ENCODE measurements around the gene SLC9A5. TPM values are rescaled to one million over a fixed set of nuclear protein-coding genes. Genes with fewer than 3 reads are reported as not detected.
A peak's percentile ranks its signal among the peaks of the same experiment; 100 is the strongest.

The SLC9A5 gene
- total RNA-seq, 1 experiment from 2014 or later = 5.6 TPM

GRCh38 chr16:67226804-67227566 lies 21.8 kb upstream of the SLC9A5 start, which contains the start of gene TMEM208:
Gene TMEM208 (plus strand): TSS chr16:67227130. CDS start chr16:67227219, 89 bp downstream.
- Histone ChIP-seq H3K9me2 (ENCODE audit: insufficient read depth) (no peaks in the 10 kb centered on the region), H3K27me3 (ENCODE audit: insufficient read depth, low read length) (no peaks in the 10 kb centered on the region)

More at GRCh38 chr16:67226804-67227566, 21.8 kb upstream of the SLC9A5 start, which contains the start of gene TMEM208:
- Histone ChIP-seq H3K4me2 (ENCODE audit: low read length) (peak within 1 kb of the TSS; percentile 88), H3K27ac (ENCODE audit: low read depth, low read length) (peak within 1 kb of the TSS; percentile 48), H3K79me2 (ENCODE audit: insufficient read depth, low read length) (peaks cover 18% of the 10 kb centered on the region), H3K9ac (ENCODE audit: low read length) (peak within 1 kb of the TSS; percentile 80), H3K4me1 (ENCODE audit: control insufficient read depth in 1 of 2, insufficient read depth in 2 of 2, low read length in 2 of 2) (peaks cover 6 to 18% of the 10 kb centered on the region in 2 experiments; a peak in 3 of 4 replicates), H2AFZ (ENCODE audit: low read depth, low read length, poor library complexity, severe bottlenecking) (no peak within 1 kb of the TSS), H3K9me3 (ENCODE audit: control insufficient read depth in 1 of 2, insufficient read depth in 1 of 2, low read depth in 1 of 2, low read length in 2 of 2) (no peaks in the 10 kb centered on the region), H3K4me3 (replicated peaks in 1 of 2; ENCODE audit: low read depth in 1 of 2, low read length in 2 of 2) (peak within 1 kb of the TSS; percentile 80 to 88), H3K36me3 (ENCODE audit: control insufficient read depth in 1 of 2, insufficient read depth in 2 of 2, low read length in 2 of 2) (peaks cover 18 to 35% of the 10 kb centered on the region in 2 experiments; a peak in 3 of 4 replicates), H4K20me1 (ENCODE audit: insufficient read depth) (no peaks in the 10 kb centered on the region)
- TSS peak; percentile 50 for BruUV-seq (replicated peaks)
- ChIA-PET POLR2A (interaction anchor here (0.8 to 1.6 kb wide), 8 partner anchors 10 to 56 kb away, joined by 3 to 13 read pairs (median 3); partner anchors contain the start of genes FHOD1 and NOL3), CTCF (interaction anchor here (0.7 to 2.5 kb wide), 8 partner anchors 9 to 266 kb away, joined by 3 to 10 read pairs (median 4); partner anchors contain the start of genes ATP6V0D1, CES3 and ELMO3), RAD21 (ENCODE audit: low non-redundant PET in 1 of 2, low total read pairs in 2 of 2, uncharacterized antibody in 2 of 2, unreplicated experiment in 2 of 2) (interaction anchor here in 1 of 2 experiments (1.0 kb wide), 1 partner anchor 20 kb away, joined by 6 read pairs; the partner anchor contains the start of gene FHOD1)
- DNase-seq (ENCODE audit: low read depth, low spot score) (peak; percentile 95), ATAC-seq (peak; percentile 94)
- TF ChIP-seq TCF7L2 (IDR thresholded peaks at IDR 0.05; ENCODE audit: borderline replicate concordance, extremely low read depth, insufficient read depth, insufficient read length) (no peak), ZFX (IDR thresholded peaks at IDR 0.05) (0 out of 2 replicates have a peak, but pooled peaks have one; percentile 30), SP1 (IDR thresholded peaks at IDR 0.05; ENCODE audit: low read depth) (peak; percentile 97), CTCF (IDR thresholded peaks at IDR 0.05 in 2 of 3, conservative IDR thresholded peaks at IDR 0.05 in 1 of 3; ENCODE audit: borderline replicate concordance in 1 of 3, insufficient read depth in 1 of 3, low read depth in 2 of 3, low read length in 2 of 3) (peak in 2 of 3 experiments; percentile 5 to 46; a peak in 2 of 6 replicates), YY1 (IDR thresholded peaks at IDR 0.05; ENCODE audit: extremely low read depth, insufficient replicate concordance, low read depth, low read length) (peak; percentile 90), CBX3 (IDR thresholded peaks at IDR 0.05; ENCODE audit: low read depth) (no peak; the same call in 1 of the 2 replicates), RAD21 (IDR thresholded peaks at IDR 0.05; ENCODE audit: low read depth) (no peak), POLR2A (IDR thresholded peaks at IDR 0.05; ENCODE audit: borderline replicate concordance, extremely low read depth, insufficient read depth, insufficient read length) (peak; percentile 66), EGR1 (IDR thresholded peaks at IDR 0.05; ENCODE audit: low read depth) (peak; percentile 96), SIN3A (IDR thresholded peaks at IDR 0.05; ENCODE audit: low read depth) (peak; percentile 78), POLR2AphosphoS5 (IDR thresholded peaks at IDR 0.05; ENCODE audit: low read depth, low read length) (peak; percentile 71), SRF (IDR thresholded peaks at IDR 0.05; ENCODE audit: low read depth) (peak; percentile 99), ELF1 (IDR thresholded peaks at IDR 0.05; ENCODE audit: borderline replicate concordance, low read depth) (peak; percentile 96; the same call in 1 of the 2 replicates)
- TF ChIP-seq, protein P1, sequence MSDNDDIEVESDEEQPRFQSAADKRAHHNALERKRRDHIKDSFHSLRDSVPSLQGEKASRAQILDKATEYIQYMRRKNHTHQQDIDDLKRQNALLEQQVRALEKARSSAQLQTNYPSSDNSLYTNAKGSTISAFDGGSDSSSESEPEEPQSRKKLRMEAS (IDR thresholded peaks at IDR 0.05) = peak; percentile 89
- intact Hi-C loops (cut with micrococcal nuclease) = no loop called here

All from HCT116 (cell line).